CD14-positive monocyte (primary cell): Measurements from ENCODE around the gene DBNDD1. TPM values are rescaled to one million over a fixed set of nuclear protein-coding genes. Genes with fewer than 3 reads are reported as not detected.
"Not testable (repeated sequence)": the region's sequence is repeated elsewhere in the genome, so short reads cannot be mapped to it uniquely, and the experiment has no call there.

Experiments
- DNase-seq, 3 donors: peaks; one replicate each; pipeline ENCODE4 v3.0.0-alpha.2; 2011 to 2022
- H2AFZ ChIP-seq: 2 replicates; pipeline ENCODE4 v1.6.0; 2012; ENCODE audit warnings: mild to moderate bottlenecking, low read depth, low read length, inconsistent platforms; ENCODE audit not compliant: insufficient read depth, poor library complexity, severe bottlenecking
- H3K27ac ChIP-seq, 2 donors: 1 replicate in 1 of 2; 2 replicates in 1 of 2; pipeline ENCODE4 v1.5.1; 2012 to 2013; ENCODE audit warnings: low read length in 2 of 2, control low read depth in 1 of 2, inconsistent platforms in 1 of 2, low read depth in 1 of 2, mild to moderate bottlenecking in 1 of 2
- H3K27me3 ChIP-seq, 2 donors: one replicate each; pipeline versions ENCODE4 v1.6.0 to v1.6.1; 2011 to 2013; ENCODE audit warnings: low read length in 2 of 2; ENCODE audit not compliant: control insufficient read depth in 2 of 2, insufficient read depth in 2 of 2
- H3K36me3 ChIP-seq, 2 donors: replicated peaks in 1 of 2; 1 replicate in 1 of 2; 2 replicates in 1 of 2; pipeline versions ENCODE4 v1.5.1 to v1.6.1; 2012 to 2013; ENCODE audit warnings: low read length in 2 of 2, control low read depth in 1 of 2, inconsistent platforms in 1 of 2, mild to moderate bottlenecking in 1 of 2; ENCODE audit not compliant: insufficient read depth in 2 of 2, control insufficient read depth in 1 of 2
- H3K4me1 ChIP-seq, 2 donors: 1 replicate in 1 of 2; 2 replicates in 1 of 2; pipeline versions ENCODE4 v1.5.1 to v1.6.1; 2012 to 2013; ENCODE audit warnings: low read length in 2 of 2, control low read depth in 1 of 2, inconsistent platforms in 1 of 2, mild to moderate bottlenecking in 1 of 2, moderate library complexity in 1 of 2; ENCODE audit not compliant: insufficient read depth in 2 of 2, control insufficient read depth in 1 of 2
- H3K4me2 ChIP-seq: replicated peaks from 2 replicates; pipeline ENCODE3; 2012; ENCODE audit warnings: low read length, moderate library complexity, mild to moderate bottlenecking; ENCODE audit not compliant: poor library complexity, severe bottlenecking; ENCODE audit errors: extremely low read depth
- H3K4me3 ChIP-seq, 3 experiments: fragments of 200-600 bp in 1 of 3; sonication (generic) in 1 of 3; replicated peaks in 1 of 3; 1 replicate in 2 of 3; 2 replicates in 1 of 3; pipeline ENCODE4 v1.5.1; 2011 to 2013; ENCODE audit warnings: low read length in 3 of 3, mild to moderate bottlenecking in 3 of 3, control low read depth in 2 of 3, low read depth in 2 of 3, inconsistent platforms in 1 of 3, moderate library complexity in 1 of 3
- H3K79me2 ChIP-seq: 2 replicates; pipeline ENCODE4 v1.6.0; 2012; ENCODE audit warnings: mild to moderate bottlenecking, control low read depth, inconsistent platforms, low read length, moderate library complexity; ENCODE audit not compliant: insufficient read depth
- H3K9ac ChIP-seq: 2 replicates; pipeline ENCODE4 v1.6.0; 2017; ENCODE audit warnings: low read length, mild to moderate bottlenecking; ENCODE audit not compliant: insufficient read depth, poor library complexity, severe bottlenecking
- H3K9me3 ChIP-seq, 2 donors: replicated peaks in 1 of 2; 1 replicate in 1 of 2; 2 replicates in 1 of 2; pipeline versions ENCODE4 v1.5.1 to v1.6.1; 2012 to 2013; ENCODE audit warnings: low read length in 2 of 2, control low read depth in 1 of 2; ENCODE audit not compliant: control insufficient read depth in 1 of 2, insufficient read depth in 1 of 2
- H4K20me1 ChIP-seq: 2 replicates; pipeline ENCODE4 v1.6.0; 2012; ENCODE audit warnings: mild to moderate bottlenecking, low read length, control low read depth, moderate library complexity; ENCODE audit not compliant: insufficient read depth
- H3K27ac Mint-ChIP-seq, 7 donors: one replicate each; pipeline ENCODE4 v1.8.0; 2020; ENCODE audit warnings: mild to moderate bottlenecking in 7 of 7, mixed read lengths in 7 of 7, moderate library complexity in 6 of 7, inconsistent platforms in 2 of 7
- H3K27me3 Mint-ChIP-seq, 3 donors: one replicate each; pipeline ENCODE4 v1.8.0; 2021 to 2022; ENCODE audit warnings: low read depth in 3 of 3, mild to moderate bottlenecking in 3 of 3, mixed read lengths in 3 of 3, moderate library complexity in 3 of 3, inconsistent platforms in 1 of 3
- H3K36me3 Mint-ChIP-seq, 2 donors: one replicate each; pipeline ENCODE4 v1.8.0; 2020; ENCODE audit warnings: mixed read lengths in 2 of 2, inconsistent platforms in 1 of 2, mild to moderate bottlenecking in 1 of 2
- H3K4me1 Mint-ChIP-seq: one replicate; pipeline ENCODE4 v1.8.0; 2020; ENCODE audit warnings: mild to moderate bottlenecking, mixed read lengths
- H3K4me3 Mint-ChIP-seq, 2 donors: one replicate each; pipeline ENCODE4 v1.8.0; 2020; ENCODE audit warnings: mild to moderate bottlenecking in 2 of 2, mixed read lengths in 2 of 2, moderate library complexity in 1 of 2
- H3K9me3 Mint-ChIP-seq, 7 donors: one replicate each; pipeline ENCODE4 v1.8.0; 2020 to 2022; ENCODE audit warnings: mixed read lengths in 7 of 7, mild to moderate bottlenecking in 6 of 7, moderate library complexity in 6 of 7, inconsistent platforms in 2 of 7
- CTCF ChIP-seq: fragments of 200-600 bp; IDR thresholded peaks from one replicate; pipeline ENCODE4 v1.8.0; 2022; ENCODE audit warnings: antibody characterized with exemption, mild to moderate bottlenecking
- WGBS: methylation state at CpG from one replicate; pipeline ENCODE4 v1.1.5; 2013; ENCODE audit warnings: missing lambda C conversion rate; ENCODE audit not compliant: insufficient coverage; 5-methylcytosine and 5-hydroxymethylcytosine counted together
- intact Hi-C, 2 donors: fragments of 100-400 bp; cut with micrococcal nuclease; formaldehyde crosslinking; loops; one replicate each; pipeline versions ENCODE4 v1.15.0 to v1.15.1; 2023
- polyA plus RNA-seq, 3 donors: library from polyadenylated mRNA; depleted of rRNA in 1 of 3; unstranded in 2 of 3; stranded (reverse) in 1 of 3; fragments of 300-500 nt in 2 of 3; fragments of >200 nt in 1 of 3; fragmentation: Illumina TruSeq in 2 of 3; gene quantifications; 1 replicate in 2 of 3; 2 replicates in 1 of 3; pipeline ENCODE4 v1.2.3, GENCODE V29; 2012 to 2021

Gene DBNDD1
- polyA plus RNA-seq, 3 donors: 0.07 TPM; not detected in 2

- peaks cover 58% of the 10 kb centered on the region for H3K4me1 Mint-ChIP-seq
Measured at GRCh38 chr16:89969741-89970410, 49.4 kb downstream of the DBNDD1 start.

GRCh38 chr16:89968074-89968473 is 51.2 kb downstream of the DBNDD1 start:
- H3K27me3 Mint-ChIP-seq, H2AFZ ChIP-seq, intact Hi-C loops, DNase-seq, H3K4me3 Mint-ChIP-seq, H3K27me3 ChIP-seq, H3K9ac ChIP-seq, H3K4me2 ChIP-seq, H3K9me3 ChIP-seq, H3K4me3 ChIP-seq, H3K9me3 Mint-ChIP-seq: not testable (repeated sequence)
- H3K79me2 ChIP-seq: peaks cover 33% of the 10 kb centered on the region
- H3K36me3 Mint-ChIP-seq: peaks cover 23 to 51% of the 10 kb centered on the region in 2 donors
- H3K4me1 ChIP-seq: peaks cover 53 to 66% of the 10 kb centered on the region in 2 donors
- 98% methylated on average over 10 of the region's 11 CpGs for WGBS
- H3K4me1 Mint-ChIP-seq: peaks cover 46% of the 10 kb centered on the region
- peak overlapping the region; percentile 85 to 94 (median 92) for H3K27ac Mint-ChIP-seq
- H4K20me1 ChIP-seq: peaks cover 48% of the 10 kb centered on the region
- peak overlapping the region; percentile 84 to 91 for H3K27ac ChIP-seq
- H3K36me3 ChIP-seq: peaks cover 40 to 41% of the 10 kb centered on the region in 2 donors

More at GRCh38 chr16:89969741-89970410, 49.4 kb downstream of the DBNDD1 start:
- H3K4me3 Mint-ChIP-seq: peak overlapping the region; percentile 15 to 58
- no peak for TF ChIP-seq CTCF
- Histone ChIP-seq H3K27me3 (no peaks in the 10 kb centered on the region), H3K9ac (no peak overlapping the region), H3K4me3 (no peak overlapping the region), H3K27ac (peak overlapping the region; percentile 21 to 73), H3K79me2 (peaks cover 51% of the 10 kb centered on the region), H3K9me3 (no peaks in the 10 kb centered on the region), H2AFZ (no peak overlapping the region), H3K36me3 (peaks cover 22 to 23% of the 10 kb centered on the region in 2 donors), H3K4me1 (peaks cover 63 to 77% of the 10 kb centered on the region in 2 donors), H3K4me2 (peak overlapping the region; percentile 62), H4K20me1 (peaks cover 47% of the 10 kb centered on the region)
- H3K27ac Mint-ChIP-seq: peak overlapping the region; percentile 16 to 92 (median 84)
- peak; percentile 57 to 70 (median 59) for DNase-seq
- peaks cover 0 to 3% (median 0%) of the 10 kb centered on the region in 3 donors for H3K27me3 Mint-ChIP-seq
- peaks cover 0 to 4% (median 0%) of the 10 kb centered on the region in 7 donors for H3K9me3 Mint-ChIP-seq
- WGBS: 7% methylated on average over 3 of the region's 6 CpGs
- intact Hi-C loops: no loop called here
- peaks cover 18 to 34% of the 10 kb centered on the region in 2 donors for H3K36me3 Mint-ChIP-seq

GRCh38 chr16:89967436-89967835 is 51.8 kb downstream of the DBNDD1 start:
- peak overlapping the region; percentile 11 for H3K4me2 ChIP-seq
- 38% methylated on average over 3 of the region's 5 CpGs for WGBS
- H4K20me1 ChIP-seq: peaks cover 54% of the 10 kb centered on the region
- DNase-seq: peak; percentile 58 to 78 (median 63)
- H3K27me3 ChIP-seq, intact Hi-C loops, H2AFZ ChIP-seq, H3K9me3 ChIP-seq, H3K9ac ChIP-seq, H3K27me3 Mint-ChIP-seq, H3K9me3 Mint-ChIP-seq: not testable (repeated sequence)
- Mint-ChIP-seq H3K36me3 (peaks cover 27 to 57% of the 10 kb centered on the region in 2 donors), H3K4me1 (peaks cover 44% of the 10 kb centered on the region), H3K27ac (peak overlapping the region; percentile 85 to 94 (median 92)), H3K4me3 (peak overlapping the region in 1 of 2 donors; percentile 76)
- peaks cover 35% of the 10 kb centered on the region for H3K79me2 ChIP-seq
- peak overlapping the region in 1 of 3 experiments; percentile 38 for H3K4me3 ChIP-seq
- H3K27ac ChIP-seq: peak overlapping the region; percentile 84 to 91
- peaks cover 51 to 62% of the 10 kb centered on the region in 2 donors for H3K4me1 ChIP-seq
- peaks cover 46 to 48% of the 10 kb centered on the region in 2 donors for H3K36me3 ChIP-seq
